Measurements from ENCODE around the gene CCDC157.
"Not testable (repeated sequence)": the region's sequence is repeated elsewhere in the genome, so short reads cannot be mapped to it uniquely, and the experiment has no call there.

CCDC157 gene

GRCh38 chr22:30326255-30326705 is 30.5 kb upstream of the CCDC157 start:
- DNase-seq, result no peak

GRCh38 chr22:30326706-30327362 is 30.0 kb upstream of the CCDC157 start, which contains the start of gene TBC1D10A:
TBC1D10A (minus strand) TSS chr22:30326941; CDS start chr22:30326881, 60 bp downstream.
- DNase-seq, result peak; percentile 93

- DNase-seq, result no peak
These were observed 28.9 kb upstream of the CCDC157 start for GRCh38 chr22:30327864-30328345.

GRCh38 chr22:30328466-30329049 is 28.2 kb upstream of the CCDC157 start:
- DNase-seq, result no peak

- DNase-seq, result no peak
These were observed 24.3 kb upstream of the CCDC157 start for GRCh38 chr22:30332551-30332950.

GRCh38 chr22:30332994-30333706 is 23.7 kb upstream of the CCDC157 start:
- DNase-seq, result no peak

GRCh38 chr22:30333707-30334087 is 23.1 kb upstream of the CCDC157 start:
- no peak for DNase-seq

- no peak for DNase-seq
These were observed 22.2 kb upstream of the CCDC157 start for GRCh38 chr22:30334646-30335045.

- DNase-seq, result no peak
These were observed 21.6 kb upstream of the CCDC157 start for GRCh38 chr22:30335236-30335635.

GRCh38 chr22:30336752-30337460 is 19.9 kb upstream of the CCDC157 start:
- no peak for DNase-seq

GRCh38 chr22:30337461-30337778 is 19.4 kb upstream of the CCDC157 start:
- no peak for DNase-seq

GRCh38 chr22:30338341-30338740 is 18.5 kb upstream of the CCDC157 start:
- DNase-seq, result not testable (repeated sequence)

GRCh38 chr22:30338802-30339201 is 18.0 kb upstream of the CCDC157 start:
- DNase-seq, result no peak

GRCh38 chr22:30340911-30341685 is 15.7 kb upstream of the CCDC157 start:
- DNase-seq, result no peak

- peak; percentile 12 for DNase-seq
These were observed 12.2 kb upstream of the CCDC157 start for GRCh38 chr22:30344447-30345200.

GRCh38 chr22:30347255-30347892 is 9.4 kb upstream of the CCDC157 start:
- DNase-seq, result no peak

GRCh38 chr22:30348404-30348803 is 8.4 kb upstream of the CCDC157 start:
- no peak for DNase-seq

GRCh38 chr22:30348809-30349208 is 8.0 kb upstream of the CCDC157 start:
- DNase-seq, result no peak

- no peak for DNase-seq
These were observed 5.6 kb upstream of the CCDC157 start for GRCh38 chr22:30351226-30351625.

- DNase-seq, result no peak
These were observed 2.2 kb upstream of the CCDC157 start for GRCh38 chr22:30354644-30355043.

GRCh38 chr22:30357236-30357570 is 396 bp downstream of the CCDC157 start:
- no peak for DNase-seq

Measured in stimulated activated CD4-positive, alpha-beta T cell treated with anti-CD3 and anti-CD28 coated beads, Interleukin-4, amount 100 ng/mL, for 1 hour (primary cell).